Stimulated activated CD8-positive, alpha-beta memory T cell treated with anti-CD3 and anti-CD28 coated beads, Interleukin-12 subunit alpha, Interleukin-12 subunit beta, amount 100 ng/mL, for 24 hours (primary cell): ENCODE results near the gene NID2.

Source experiments
- DNase-seq: peaks from one replicate; pipeline ENCODE4 v3.0.0-alpha.2; 2020; ENCODE audit errors: extremely low read depth

Gene NID2

GRCh38 chr14:51959928-51960327, 108.9 kb downstream of the NID2 start:
- DNase-seq = no peak

- no peak for DNase-seq
Measured at GRCh38 chr14:51957950-51958349, 110.9 kb downstream of the NID2 start.
